ENCODE measurements around the gene ITGA11.

ITGA11 gene

GRCh38 chr15:68348606-68349005, 83.4 kb downstream of the ITGA11 start:
- no peak for DNase-seq

GRCh38 chr15:68348081-68348480, 83.9 kb downstream of the ITGA11 start:
- no peak for DNase-seq

GRCh38 chr15:68347392-68347791, 84.6 kb downstream of the ITGA11 start:
- peak; percentile 55 for DNase-seq

- DNase-seq, result no peak
These were observed 85.0 kb downstream of the ITGA11 start for GRCh38 chr15:68346979-68347378.

- DNase-seq, result peak; percentile 74
These were observed 86.5 kb downstream of the ITGA11 start for GRCh38 chr15:68345481-68345880.

GRCh38 chr15:68344600-68344999, 87.4 kb downstream of the ITGA11 start:
- DNase-seq, result no peak

GRCh38 chr15:68343579-68344225, 88.3 kb downstream of the ITGA11 start:
- no peak for DNase-seq

- no peak for DNase-seq
These were observed 89.9 kb downstream of the ITGA11 start for GRCh38 chr15:68341760-68342725.

GRCh38 chr15:68340726-68341671, 91.0 kb downstream of the ITGA11 start:
- DNase-seq, result no peak

- DNase-seq, result no peak
These were observed 92.5 kb downstream of the ITGA11 start for GRCh38 chr15:68339481-68339880.

GRCh38 chr15:68337826-68338225, 94.1 kb downstream of the ITGA11 start:
- DNase-seq, result no peak

- no peak for DNase-seq
These were observed 95.4 kb downstream of the ITGA11 start for GRCh38 chr15:68336516-68336915.

- DNase-seq, result no peak
These were observed 96.3 kb downstream of the ITGA11 start for GRCh38 chr15:68335655-68336054.

GRCh38 chr15:68335251-68335650, 96.7 kb downstream of the ITGA11 start:
- DNase-seq, result no peak

- DNase-seq, result no peak
These were observed 97.3 kb downstream of the ITGA11 start for GRCh38 chr15:68334661-68335124.

GRCh38 chr15:68333775-68334470, 98.0 kb downstream of the ITGA11 start:
- no peak for DNase-seq

GRCh38 chr15:68332266-68332665, 99.7 kb downstream of the ITGA11 start:
- DNase-seq, result no peak

- no peak for DNase-seq
These were observed 101.1 kb downstream of the ITGA11 start for GRCh38 chr15:68330901-68331300.

- DNase-seq, result no peak
These were observed 101.5 kb downstream of the ITGA11 start for GRCh38 chr15:68330416-68330815.

- DNase-seq, result no peak
These were observed 103.0 kb downstream of the ITGA11 start for GRCh38 chr15:68328964-68329363.

GRCh38 chr15:68328443-68328842, 103.5 kb downstream of the ITGA11 start:
- DNase-seq, result no peak

- no peak for DNase-seq
These were observed 105.1 kb downstream of the ITGA11 start for GRCh38 chr15:68326711-68327354.
